Measurements from ENCODE around the gene TMEM229B.
A peak's percentile ranks its signal among the peaks of the same experiment; 100 is the strongest.

Gene TMEM229B

GRCh38 chr14:67532998-67533753 lies 44.7 kb upstream of the TMEM229B start, which contains the start of gene PLEKHH1:
TSS of gene PLEKHH1 (plus strand) at chr14:67533290. CDS start at chr14:67541868, 8,578 bp downstream.
- Histone ChIP-seq H2AK5ac (ENCODE audit: low read depth, low read length) (no peak within 1 kb of the TSS), H2BK120ac (ENCODE audit: low read depth, low read length) (peak within 1 kb of the TSS; percentile 77), H4K91ac (ENCODE audit: low read depth, low read length, poor library complexity) (peak within 1 kb of the TSS; percentile 96), H2BK15ac (ENCODE audit: low read length) (peak within 1 kb of the TSS; percentile 35), H2BK5ac (ENCODE audit: low read length) (no peak within 1 kb of the TSS), H3K79me1 (ENCODE audit: low read depth, low read length) (no peaks in the 10 kb centered on the region), H3K36me3 (replicated peaks in 1 of 2; ENCODE audit: control insufficient read depth in 2 of 2, insufficient read depth in 2 of 2, low read length in 2 of 2) (no peaks in the 10 kb centered on the region), H3K14ac (ENCODE audit: low read length) (no peak within 1 kb of the TSS), H3K4me3 (ENCODE audit: low read length in 2 of 2) (peak within 1 kb of the TSS; percentile 62 to 91), H2BK12ac (ENCODE audit: low read length) (no peak within 1 kb of the TSS), H3K4me1 (ENCODE audit: control insufficient read depth in 2 of 2, insufficient read depth in 1 of 2, low read depth in 1 of 2, low read length in 2 of 2) (peaks cover 0 to 1% of the 10 kb centered on the region in 2 donors), H3K4ac (ENCODE audit: low read length) (no peak within 1 kb of the TSS), H3K27me3 (ENCODE audit: control insufficient read depth in 3 of 3, insufficient read depth in 3 of 3, low read depth in 1 of 3, low read length in 3 of 3) (peaks cover 0 to 33% (median 5%) of the 10 kb centered on the region in 3 experiments), H2AFZ (ENCODE audit: low read length) (peak within 1 kb of the TSS; percentile 99), H3K4me2 (ENCODE audit: insufficient read depth, low read length, poor library complexity, severe bottlenecking) (peak within 1 kb of the TSS; percentile 78), H3K18ac (ENCODE audit: low read length) (peak within 1 kb of the TSS; percentile 88), H3K23ac (ENCODE audit: low read depth, low read length, poor library complexity) (peak within 1 kb of the TSS; percentile 26), H3K9me3 (replicated peaks in 1 of 2; ENCODE audit: control insufficient read depth in 2 of 2, insufficient read depth in 1 of 2, low read depth in 1 of 2, low read length in 2 of 2) (no peaks in the 10 kb centered on the region), H3K9ac (ENCODE audit: low read depth, low read length, poor library complexity) (peak within 1 kb of the TSS; percentile 87), H4K8ac (ENCODE audit: low read depth, low read length) (no peak within 1 kb of the TSS), H3K27ac (replicated peaks; ENCODE audit: low read length) (no peak within 1 kb of the TSS)
- no CpG with 5 or more reads among the region's 86 CpGs for WGBS, 2 donors (ENCODE audit: extremely low coverage in 2 of 2, insufficient read length in 2 of 2, insufficient replicate concordance in 1 of 2)
- DNase-seq (ENCODE audit: low spot score) = peak; percentile 61

- Histone ChIP-seq H3K36me3 (replicated peaks in 1 of 2; ENCODE audit: control insufficient read depth in 2 of 2, insufficient read depth in 2 of 2, low read length in 2 of 2) (no peaks in the 10 kb centered on the region), H3K9ac (ENCODE audit: low read depth, low read length, poor library complexity) (peak overlapping the region; percentile 87), H2BK12ac (ENCODE audit: low read length) (no peak overlapping the region), H4K8ac (ENCODE audit: low read depth, low read length) (no peak overlapping the region), H3K27ac (replicated peaks; ENCODE audit: low read length) (no peak overlapping the region), H3K4me3 (ENCODE audit: low read length in 2 of 2) (peak overlapping the region; percentile 62 to 91), H3K14ac (ENCODE audit: low read length) (no peak overlapping the region), H3K79me1 (ENCODE audit: low read depth, low read length) (no peaks in the 10 kb centered on the region), H3K4me2 (ENCODE audit: insufficient read depth, low read length, poor library complexity, severe bottlenecking) (peak overlapping the region; percentile 78), H4K91ac (ENCODE audit: low read depth, low read length, poor library complexity) (peak overlapping the region; percentile 96), H2AFZ (ENCODE audit: low read length) (peak overlapping the region; percentile 99), H3K18ac (ENCODE audit: low read length) (peak overlapping the region; percentile 86), H2BK5ac (ENCODE audit: low read length) (no peak overlapping the region), H3K9me3 (replicated peaks in 1 of 2; ENCODE audit: control insufficient read depth in 2 of 2, insufficient read depth in 1 of 2, low read depth in 1 of 2, low read length in 2 of 2) (no peaks in the 10 kb centered on the region), H3K4me1 (ENCODE audit: control insufficient read depth in 2 of 2, insufficient read depth in 1 of 2, low read depth in 1 of 2, low read length in 2 of 2) (no peaks in the 10 kb centered on the region), H3K4ac (ENCODE audit: low read length) (no peak overlapping the region), H2BK15ac (ENCODE audit: low read length) (peak overlapping the region; percentile 35), H3K23ac (ENCODE audit: low read depth, low read length, poor library complexity) (peak overlapping the region; percentile 26), H3K27me3 (ENCODE audit: control insufficient read depth in 3 of 3, insufficient read depth in 3 of 3, low read depth in 1 of 3, low read length in 3 of 3) (peaks cover 0 to 37% (median 5%) of the 10 kb centered on the region in 3 experiments), H2BK120ac (ENCODE audit: low read depth, low read length) (peak overlapping the region; percentile 77), H2AK5ac (ENCODE audit: low read depth, low read length) (no peak overlapping the region)
- no peak for DNase-seq (ENCODE audit: low spot score)
- WGBS, 2 donors (ENCODE audit: extremely low coverage in 2 of 2, insufficient read length in 2 of 2, insufficient replicate concordance in 1 of 2) = no CpG with 5 or more reads among the region's 23 CpGs
Measured at GRCh38 chr14:67532606-67532997, 44.1 kb upstream of the TMEM229B start.

- Histone ChIP-seq H3K27me3 (ENCODE audit: control insufficient read depth in 3 of 3, insufficient read depth in 3 of 3, low read depth in 1 of 3, low read length in 3 of 3) (peaks cover 0 to 41% (median 5%) of the 10 kb centered on the region in 3 experiments), H4K8ac (ENCODE audit: low read depth, low read length) (no peak overlapping the region), H3K23ac (ENCODE audit: low read depth, low read length, poor library complexity) (no peak overlapping the region), H4K91ac (ENCODE audit: low read depth, low read length, poor library complexity) (no peak overlapping the region), H2AK5ac (ENCODE audit: low read depth, low read length) (no peak overlapping the region), H3K9ac (ENCODE audit: low read depth, low read length, poor library complexity) (no peak overlapping the region), H3K9me3 (replicated peaks in 1 of 2; ENCODE audit: control insufficient read depth in 2 of 2, insufficient read depth in 1 of 2, low read depth in 1 of 2, low read length in 2 of 2) (no peaks in the 10 kb centered on the region), H3K4me2 (ENCODE audit: insufficient read depth, low read length, poor library complexity, severe bottlenecking) (no peak overlapping the region), H3K79me1 (ENCODE audit: low read depth, low read length) (no peaks in the 10 kb centered on the region), H2BK15ac (ENCODE audit: low read length) (no peak overlapping the region), H2BK12ac (ENCODE audit: low read length) (no peak overlapping the region), H2BK120ac (ENCODE audit: low read depth, low read length) (no peak overlapping the region), H3K4me3 (ENCODE audit: low read length in 2 of 2) (no peak overlapping the region), H3K36me3 (replicated peaks in 1 of 2; ENCODE audit: control insufficient read depth in 2 of 2, insufficient read depth in 2 of 2, low read length in 2 of 2) (no peaks in the 10 kb centered on the region), H3K4ac (ENCODE audit: low read length) (no peak overlapping the region), H2BK5ac (ENCODE audit: low read length) (no peak overlapping the region), H3K18ac (ENCODE audit: low read length) (no peak overlapping the region), H3K4me1 (ENCODE audit: control insufficient read depth in 2 of 2, insufficient read depth in 1 of 2, low read depth in 1 of 2, low read length in 2 of 2) (no peaks in the 10 kb centered on the region), H2AFZ (ENCODE audit: low read length) (no peak overlapping the region), H3K27ac (replicated peaks; ENCODE audit: low read length) (no peak overlapping the region), H3K14ac (ENCODE audit: low read length) (no peak overlapping the region)
- DNase-seq (ENCODE audit: low spot score) = no peak
- whole genome bisulfite sequencing, 2 donors (ENCODE audit: extremely low coverage in 2 of 2, insufficient read length in 2 of 2, insufficient replicate concordance in 1 of 2) = no CpG with 5 or more reads among the region's 5 CpGs
Measured at GRCh38 chr14:67529947-67530935, 41.7 kb upstream of the TMEM229B start.
